Loucy (cell line): ENCODE measurements around the gene TM4SF18.

ENCODE experiments used
- CTCF ChIP-seq: fragments of 200-600 bp; sonication (generic); conservative IDR thresholded peaks from 2 replicates; pipeline ENCODE4 v1.5.1; 2014; ENCODE audit warnings: mild to moderate bottlenecking, antibody characterized with exemption, low read length
- EZH2phosphoT487 ChIP-seq: fragments of 200-600 bp; IDR thresholded peaks from 2 replicates; pipeline ENCODE4 v1.6.1; 2018; ENCODE audit warnings: antibody characterized with exemption, mild to moderate bottlenecking, moderate library complexity, borderline replicate concordance

- TF ChIP-seq EZH2phosphoT487: no peak
- no peak for TF ChIP-seq CTCF
Measured at GRCh38 chr3:149374391-149374790, 41.0 kb upstream of the TM4SF18 start.
